Measurements from ENCODE around the gene MPPED1. TPM values are rescaled to one million over a fixed set of nuclear protein-coding genes. Genes with fewer than 3 reads are reported as not detected.

Gene MPPED1
- total RNA-seq, 2 experiments from 2014 or later: not detected

GRCh38 chr22:43553451-43554258 is 141.8 kb downstream of the MPPED1 start:
- CTCF ChIA-PET: no interaction called here
- POLR2A ChIA-PET: no interaction called here

DNA sequence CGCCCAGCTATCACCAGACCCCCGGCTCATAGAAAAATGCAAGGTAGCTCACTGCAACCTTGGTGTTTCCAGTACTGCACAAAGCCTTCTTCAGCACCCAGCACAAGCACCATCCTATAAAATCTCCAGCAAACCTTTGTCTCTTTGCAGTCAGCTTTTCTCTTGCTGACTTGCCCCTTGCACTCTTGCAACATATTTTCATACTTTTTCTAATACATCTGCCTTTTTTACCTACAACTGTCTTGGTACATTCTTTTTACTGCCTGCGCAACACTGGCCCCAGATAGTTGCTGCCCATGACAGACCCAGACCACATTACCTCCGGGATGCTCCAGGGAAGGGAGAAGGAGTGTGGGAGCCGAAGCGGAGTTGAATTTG is 142.4 kb downstream of the MPPED1 start:
- ChIA-PET CTCF (no interaction called here), POLR2A (no interaction called here)

DNA sequence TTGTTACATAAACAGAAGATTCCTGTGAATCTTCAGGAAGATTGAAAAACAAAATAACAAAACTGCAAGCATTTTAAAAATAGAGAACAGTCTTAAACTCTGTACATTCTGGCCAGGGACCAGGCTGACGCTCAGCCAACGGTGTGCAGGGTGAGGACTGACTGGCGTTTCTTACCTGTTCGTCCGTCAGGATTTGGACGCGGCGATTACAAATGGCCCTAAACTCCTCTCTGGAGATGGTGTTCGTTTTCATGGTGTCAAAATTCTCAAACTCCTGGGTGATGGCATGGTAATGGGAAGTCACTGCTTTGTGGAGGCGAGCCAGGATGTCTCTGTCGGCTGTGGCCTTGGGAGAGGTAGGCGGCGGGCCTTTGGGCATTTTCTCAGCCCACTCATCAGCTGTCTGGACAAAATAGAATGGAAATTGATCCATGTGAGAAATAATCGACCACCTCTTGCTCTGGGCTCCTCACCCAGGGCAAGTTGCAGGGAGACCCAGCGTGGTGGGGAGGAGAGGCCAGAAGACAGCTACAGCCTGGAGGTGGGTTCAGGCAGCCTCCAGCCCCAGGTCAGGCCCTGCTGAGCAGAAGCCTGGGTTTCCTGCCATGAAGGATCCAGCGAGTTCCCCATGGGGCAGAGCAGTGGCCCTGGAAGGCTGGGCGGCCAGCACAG is 143.0 kb downstream of the MPPED1 start:
- CTCF ChIA-PET: no interaction called here
- POLR2A ChIA-PET: no interaction called here

- CTCF ChIA-PET: no interaction called here
- POLR2A ChIA-PET: no interaction called here
Observed at GRCh38 chr22:43555561-43556515, 144.0 kb downstream of the MPPED1 start.

Other genes starting within 250 kb of the MPPED1 start
- gene TTLL12, start 224.9 kb upstream of the MPPED1 start, total RNA-seq: 100 to 1,000 TPM; 115 to 118 TPM
- gene SCUBE1, start 68.6 kb upstream of the MPPED1 start, total RNA-seq: under 1 TPM; 0.08 to 0.31 TPM

All from activated CD8-positive, alpha-beta memory T cell treated with anti-CD3 and anti-CD28 coated beads for 36 hours (primary cell).